Articular chondrocyte of knee joint (primary cell): ENCODE measurements around the gene NOA1. TPM values are rescaled to one million over a fixed set of nuclear protein-coding genes. Genes with fewer than 3 reads are reported as not detected.

Source experiments
- small RNA-seq: library from RNA; depleted of rRNA; stranded (forward); fragments of <200 nt; gene quantifications from one replicate; pipeline ENCODE3, GENCODE V24; 2012
- total RNA-seq: library from RNA; depleted of rRNA; stranded (reverse); fragments of >200 nt; gene quantifications from 2 replicates; pipeline ENCODE4 v1.2.3, GENCODE V29; 2012

Gene NOA1
- 21.2 and 23.0 TPM in 2 replicates for total RNA-seq

GRCh38 chr4:56977321-56978012 is at the start of gene NOA1:
Gene NOA1, minus strand, starts transcription at chr4:56977606. Its CDS starts 21 bp downstream, at chr4:56977585.

GRCh38 chr4:56978750-56979303 is 1.4 kb upstream of the NOA1 start, which contains the start of gene POLR2B:
Gene POLR2B, plus strand, starts transcription at chr4:56978896. Its CDS starts 90 bp downstream, at chr4:56978986.

Small RNA genes within 50 kb of the gene (small RNA-seq; reads per million reads assigned to genes)
- gene RNU6-998P = not detected

Other genes starting within 250 kb of the NOA1 start
- gene SPINK2, start 155.9 kb downstream of the NOA1 start, total RNA-seq = not detected in 2 replicates
- gene REST, start 69.7 kb downstream of the NOA1 start, total RNA-seq = 51.1 and 62.0 TPM in 2 replicates
- gene POLR2B, start 1.3 kb upstream of the NOA1 start, total RNA-seq = 101 and 118 TPM in 2 replicates
- 71.1 and 256 TPM in 2 replicates for gene IGFBP7, start 132.8 kb upstream of the NOA1 start, total RNA-seq